GM12874 (cell line): Measurements from ENCODE around the gene SECISBP2.

Source experiments
- CTCF ChIP-seq: IDR thresholded peaks from 2 replicates; pipeline ENCODE4 v1.5.1; 2011; ENCODE audit warnings: low read depth, mild to moderate bottlenecking, control low read depth, low read length, moderate library complexity; ENCODE audit not compliant: insufficient read depth

SECISBP2 gene

GRCh38 chr9:89318123-89319014 lies at the start of gene SECISBP2:
Gene SECISBP2, plus strand, starts transcription at chr9:89318500. Its CDS starts 77 bp downstream, at chr9:89318577.
- TF ChIP-seq CTCF = peak; percentile 67

- TF ChIP-seq CTCF = no peak
Measured at GRCh38 chr9:89273528-89274279, 44.6 kb upstream of the SECISBP2 start.

GRCh38 chr9:89274838-89275237 lies 43.5 kb upstream of the SECISBP2 start:
- no peak for TF ChIP-seq CTCF

- no peak for TF ChIP-seq CTCF
Measured at GRCh38 chr9:89277043-89277442, 41.3 kb upstream of the SECISBP2 start.

GRCh38 chr9:89277454-89277853 lies 40.8 kb upstream of the SECISBP2 start:
- TF ChIP-seq CTCF = no peak

GRCh38 chr9:89278551-89278950 lies 39.7 kb upstream of the SECISBP2 start:
- no peak for TF ChIP-seq CTCF

GRCh38 chr9:89278997-89279739 lies 39.1 kb upstream of the SECISBP2 start:
- TF ChIP-seq CTCF = peak; percentile 63
